ENCODE measurements around the gene APOL1.
A peak's percentile ranks its signal among the peaks of the same experiment; 100 is the strongest.
"Not testable (repeated sequence)": the region's sequence is repeated elsewhere in the genome, so short reads cannot be mapped to it uniquely, and the experiment has no call there.

APOL1 gene, protein sequence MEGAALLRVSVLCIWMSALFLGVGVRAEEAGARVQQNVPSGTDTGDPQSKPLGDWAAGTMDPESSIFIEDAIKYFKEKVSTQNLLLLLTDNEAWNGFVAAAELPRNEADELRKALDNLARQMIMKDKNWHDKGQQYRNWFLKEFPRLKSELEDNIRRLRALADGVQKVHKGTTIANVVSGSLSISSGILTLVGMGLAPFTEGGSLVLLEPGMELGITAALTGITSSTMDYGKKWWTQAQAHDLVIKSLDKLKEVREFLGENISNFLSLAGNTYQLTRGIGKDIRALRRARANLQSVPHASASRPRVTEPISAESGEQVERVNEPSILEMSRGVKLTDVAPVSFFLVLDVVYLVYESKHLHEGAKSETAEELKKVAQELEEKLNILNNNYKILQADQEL

DNA sequence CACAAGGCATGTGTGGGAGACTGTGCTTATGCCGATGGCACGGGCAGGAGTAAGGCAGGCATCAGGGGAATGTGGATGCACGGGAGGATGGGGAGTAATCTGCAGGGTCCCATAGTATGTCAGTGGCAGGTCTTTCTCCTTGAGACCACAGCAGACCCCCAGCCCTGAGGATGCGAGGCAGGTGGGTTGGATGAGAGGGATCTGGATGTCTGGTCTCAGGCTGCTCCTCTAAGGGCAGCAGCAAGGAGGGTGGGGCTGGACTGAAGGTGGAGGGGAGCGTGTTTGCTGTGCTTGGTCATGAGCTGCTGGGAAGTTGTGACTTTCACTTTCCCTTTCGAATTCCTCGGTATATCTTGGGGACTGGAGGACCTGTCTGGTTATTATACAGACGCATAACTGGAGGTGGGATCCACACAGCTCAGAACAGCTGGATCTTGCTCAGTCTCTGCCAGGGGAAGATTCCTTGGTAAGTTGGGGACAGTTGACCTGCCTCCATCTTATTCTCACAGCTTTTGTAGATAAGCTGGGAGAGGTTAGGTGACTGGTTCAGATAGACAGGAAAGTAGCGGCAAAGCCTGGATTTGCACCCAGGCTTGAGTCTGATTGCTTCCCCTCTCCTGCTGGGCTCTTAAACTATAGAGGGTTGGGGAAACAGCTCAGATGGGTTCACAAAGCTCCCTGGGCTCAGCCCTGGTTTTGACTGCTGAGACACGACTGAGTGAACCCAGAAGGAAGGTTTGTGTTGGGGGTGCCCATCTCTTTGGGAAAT lies at the start of gene APOL1:
TSS of gene APOL1 (plus strand) at position 380 of the 769 bp plus-strand sequence. CDS start 1,823 bp downstream, outside the sequence.
- no peak for DNase-seq

DNA sequence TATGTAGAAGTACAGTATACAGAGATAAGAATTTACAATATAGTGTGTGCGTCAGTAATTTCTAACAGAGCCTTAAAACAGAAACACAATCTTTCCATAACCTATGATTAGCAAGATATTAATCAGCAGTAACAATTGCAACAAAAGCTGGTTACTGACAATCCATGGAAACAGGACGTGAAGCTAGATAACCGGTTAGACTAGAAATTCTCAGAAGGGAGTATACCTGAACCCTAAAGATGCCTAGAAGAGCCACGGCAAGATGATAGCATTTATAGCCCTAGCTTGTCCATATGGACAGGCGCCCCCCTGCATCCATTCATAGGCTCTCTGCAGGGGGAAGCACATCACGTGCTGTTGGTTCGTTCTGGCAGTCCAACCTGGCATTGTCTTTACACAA lies 49.5 kb upstream of the APOL1 start:
- DNase-seq: not testable (repeated sequence)

DNA sequence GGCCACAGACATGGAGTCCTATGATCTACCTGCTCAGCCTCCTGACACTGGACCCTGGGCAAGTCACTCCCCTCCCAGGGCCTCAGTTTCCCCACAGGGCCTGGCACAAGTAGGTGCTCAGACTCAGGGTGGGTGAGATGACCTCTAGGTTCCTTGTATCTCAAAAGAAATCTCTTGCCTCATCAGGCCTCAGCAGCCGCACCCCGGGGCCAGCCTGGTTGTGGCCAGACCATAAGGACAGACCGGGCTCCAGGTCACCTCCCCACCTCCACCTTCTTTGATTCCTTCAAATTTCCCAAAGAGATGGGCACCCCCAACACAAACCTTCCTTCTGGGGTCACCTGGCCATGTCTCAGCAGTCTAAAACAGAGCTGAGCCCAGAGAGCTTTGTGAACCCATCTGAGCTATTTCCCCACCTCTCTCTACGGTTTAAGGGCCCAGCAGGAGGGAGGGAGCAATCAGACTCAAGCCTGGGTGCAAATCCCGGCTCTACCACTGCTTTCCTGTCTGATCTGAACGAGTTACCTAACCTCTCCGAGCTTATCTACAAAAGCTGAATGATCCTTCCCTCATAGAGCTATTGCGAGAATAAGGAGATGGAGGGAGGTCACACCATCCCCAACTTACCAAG lies 48.8 kb upstream of the APOL1 start:
- no peak for DNase-seq

DNA sequence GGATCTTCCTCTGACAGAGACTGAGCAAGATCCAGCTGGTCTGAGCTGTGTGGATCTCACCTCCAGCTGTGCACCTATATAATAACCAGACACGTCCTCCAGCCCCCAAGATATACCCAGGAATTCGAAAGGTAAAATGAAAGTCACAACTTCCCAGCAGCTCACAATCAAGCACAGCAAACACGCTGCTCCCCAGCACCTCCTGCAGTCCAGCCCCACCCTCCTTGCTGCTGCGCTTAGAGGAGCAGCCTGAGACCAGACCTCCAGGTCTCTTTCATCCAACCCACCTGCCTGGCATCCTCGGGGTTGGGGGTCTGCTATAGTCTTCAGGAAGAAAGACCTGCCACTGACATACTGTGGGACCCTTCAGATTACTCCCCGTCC lies 48.3 kb upstream of the APOL1 start:
- no peak for DNase-seq

DNA sequence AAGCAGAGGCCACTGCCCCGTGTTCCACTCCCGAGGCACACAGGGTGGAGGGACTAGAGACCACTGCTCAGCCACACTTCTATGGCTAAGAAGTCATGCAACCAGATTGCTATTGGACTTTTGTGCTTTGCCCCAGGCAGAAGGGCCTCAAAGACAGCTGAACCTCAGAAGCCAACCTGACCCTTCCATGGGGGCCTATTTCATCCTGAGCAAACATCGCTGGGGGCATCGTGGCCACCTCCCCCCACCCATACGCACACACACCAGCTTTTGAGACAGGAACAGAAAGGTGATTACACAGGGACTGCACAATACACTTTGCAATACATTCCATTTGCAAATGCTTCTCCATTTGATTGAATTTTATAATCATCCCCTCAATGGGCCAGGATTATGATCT lies 47.4 kb upstream of the APOL1 start:
- not testable (repeated sequence) for DNase-seq

DNA sequence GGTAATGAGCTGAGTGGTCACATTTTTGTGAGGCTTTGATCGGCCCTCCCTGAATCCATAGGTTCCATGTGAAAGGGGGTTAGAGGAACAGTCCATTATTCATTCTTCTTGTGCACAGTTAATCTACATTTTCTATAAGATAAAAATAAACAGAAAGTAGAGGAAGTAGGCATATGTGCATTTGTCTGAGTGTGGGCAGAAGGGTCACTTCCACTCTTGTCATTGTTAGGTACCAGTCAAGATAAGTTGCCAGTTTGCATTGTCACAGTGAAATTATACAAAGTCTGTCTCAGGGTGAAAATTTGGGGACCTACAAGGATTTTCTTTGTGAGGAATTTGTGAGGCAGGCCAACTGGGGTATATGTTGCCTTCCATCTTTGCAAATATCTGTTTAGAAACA lies 46.7 kb upstream of the APOL1 start:
- DNase-seq: no peak

DNA sequence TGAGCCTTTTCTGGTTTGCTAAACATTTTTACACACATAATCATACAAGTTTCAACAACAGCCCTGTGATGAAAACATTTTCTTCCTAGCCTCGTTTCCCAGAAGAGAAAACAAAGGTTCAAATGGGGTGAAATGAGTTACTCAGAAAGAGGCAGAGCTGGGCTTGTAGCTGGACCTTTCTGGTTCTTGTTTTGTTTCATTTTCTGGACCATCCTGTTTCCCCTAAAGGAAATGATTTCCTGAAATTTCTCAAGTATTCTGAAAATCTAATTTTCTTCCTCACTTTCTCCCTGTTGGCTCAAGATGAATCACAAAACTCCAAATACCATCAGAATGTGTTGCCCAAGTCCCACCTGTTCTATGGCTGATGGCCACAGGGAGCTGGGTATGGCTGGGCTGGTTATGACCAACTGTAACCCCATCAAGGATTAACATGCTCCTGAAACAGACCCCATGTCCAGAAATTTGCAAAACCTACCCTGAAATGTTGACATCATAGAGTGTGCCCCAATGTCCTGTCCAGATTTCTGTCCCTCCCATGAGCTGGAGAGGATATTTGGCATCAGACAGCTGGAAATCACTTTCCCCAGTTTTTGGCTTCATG lies 44.7 kb upstream of the APOL1 start:
- DNase-seq: no peak

DNA sequence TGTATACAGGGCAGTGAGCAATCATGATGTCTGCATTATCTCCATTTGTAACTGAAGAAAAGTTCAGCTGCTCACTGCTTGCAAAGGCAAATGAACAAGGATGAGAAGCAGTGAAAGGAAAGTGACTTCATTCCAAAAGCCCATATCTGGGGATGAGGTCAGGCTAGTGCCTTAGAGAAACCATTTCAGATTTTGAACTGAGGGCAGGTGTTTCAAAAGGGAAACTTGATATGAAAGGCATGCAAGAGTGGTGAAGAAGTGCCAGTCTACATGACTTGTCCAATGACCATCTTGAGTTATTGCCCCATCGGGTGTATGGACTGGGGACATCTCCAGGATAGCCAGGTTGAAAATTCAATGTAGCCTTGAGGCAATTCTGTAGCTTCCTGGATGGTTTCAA lies 44.0 kb upstream of the APOL1 start:
- no peak for DNase-seq

DNA sequence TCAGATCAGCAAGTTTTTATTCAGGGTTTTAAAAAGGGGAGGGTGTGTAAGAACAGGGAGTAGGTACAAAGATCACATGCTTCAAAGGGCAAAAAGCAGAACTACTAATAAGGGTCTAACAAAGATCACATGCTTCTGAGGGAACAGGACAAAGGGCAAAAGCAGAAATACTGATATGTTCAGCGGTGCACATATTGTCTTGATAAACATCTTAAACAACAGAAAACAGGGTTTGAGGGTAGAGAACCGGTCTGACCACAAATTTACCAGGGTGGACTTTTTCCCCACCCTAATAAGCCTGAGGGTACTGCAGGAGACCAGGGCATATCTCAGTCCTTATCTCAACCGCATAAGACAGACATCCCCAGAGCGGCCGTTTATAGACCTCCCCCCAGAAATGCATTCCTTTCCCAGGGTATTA lies 43.4 kb upstream of the APOL1 start:
- not testable (repeated sequence) for DNase-seq

DNA sequence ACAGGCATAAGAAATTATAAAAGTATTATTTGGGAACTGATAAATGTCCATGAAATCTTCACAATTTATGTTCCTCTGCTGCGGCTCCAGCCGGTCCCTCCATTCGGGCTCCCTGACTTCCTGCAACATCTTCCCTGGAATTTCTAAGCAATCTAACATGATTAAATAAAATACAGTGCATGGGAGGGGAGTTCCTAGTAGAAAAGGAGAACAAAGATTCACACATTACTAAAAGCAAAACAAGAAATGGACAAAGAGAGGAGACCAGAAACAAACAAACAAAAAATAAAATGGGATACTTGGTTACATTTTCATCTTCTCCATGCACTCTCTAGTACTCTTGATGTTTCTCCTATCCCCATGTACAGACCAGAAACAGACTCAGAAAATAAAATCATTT lies 42.7 kb upstream of the APOL1 start:
- DNase-seq: no peak

DNA sequence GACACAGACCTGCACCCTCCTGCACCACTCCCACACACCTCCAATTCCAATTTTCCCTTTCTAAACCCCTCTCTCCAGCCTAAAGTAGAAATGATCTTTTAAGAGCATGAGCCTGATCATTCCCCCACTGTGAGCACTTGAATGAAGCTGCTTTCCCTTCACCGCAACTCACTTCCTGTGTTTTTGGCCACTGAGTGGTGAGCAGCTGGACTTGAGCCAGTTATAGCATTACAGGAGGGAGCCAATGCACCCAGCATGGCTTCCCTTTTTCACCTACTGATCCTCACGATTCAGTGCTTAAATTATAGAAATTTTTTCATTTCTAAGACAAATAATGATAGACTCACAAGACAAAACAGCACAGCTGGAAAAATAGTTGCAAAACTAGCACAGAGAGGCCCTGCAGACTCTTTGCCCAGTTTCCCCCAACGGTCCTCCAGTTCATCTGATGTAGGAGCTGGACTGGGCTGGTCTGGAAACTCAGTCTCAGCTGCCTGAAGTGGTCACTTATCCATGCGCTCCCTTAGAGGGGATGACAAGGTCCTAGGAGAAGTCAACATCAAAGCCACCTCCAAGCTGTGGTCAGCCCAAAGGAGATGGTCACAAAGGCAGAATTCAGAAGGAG lies 41.6 kb upstream of the APOL1 start:
- DNase-seq: no peak

DNA sequence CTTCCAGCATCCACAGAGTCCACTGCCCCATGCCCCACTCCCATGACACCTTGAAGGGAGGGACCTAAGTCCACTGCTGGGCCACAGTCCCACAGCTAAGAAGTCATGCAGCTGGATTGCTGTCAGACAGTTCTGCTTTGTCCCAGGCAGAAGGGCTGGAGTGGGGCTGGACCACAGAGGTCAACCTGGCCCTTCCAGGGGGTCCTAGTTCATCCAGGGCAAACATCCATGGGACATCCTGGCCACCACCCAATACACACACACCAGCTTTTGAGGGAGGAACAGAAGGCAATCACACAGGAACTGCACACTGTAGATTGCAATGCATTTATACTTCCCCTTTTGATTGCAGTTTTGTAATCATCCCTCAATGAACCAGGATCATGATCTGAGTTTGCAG lies 40.0 kb upstream of the APOL1 start:
- no peak for DNase-seq

DNA sequence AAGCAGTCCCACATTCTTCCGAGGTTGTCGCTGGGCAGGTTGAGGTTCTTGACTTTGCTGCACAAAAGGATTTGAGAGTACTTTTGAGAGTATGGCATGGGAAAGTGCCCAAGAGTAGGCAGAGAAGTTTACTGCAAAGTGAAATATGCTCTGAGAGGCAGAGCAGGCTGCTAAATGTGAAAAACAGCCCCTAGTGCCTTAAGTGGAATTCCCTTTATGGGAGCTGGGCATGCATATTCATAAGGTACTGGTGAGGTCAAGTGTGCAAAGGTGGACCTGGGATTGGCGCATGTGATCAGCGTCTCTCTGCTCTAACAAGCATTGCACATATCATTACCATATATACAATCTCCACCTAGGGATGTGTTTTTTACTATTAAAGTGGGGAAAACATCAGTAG lies 39.3 kb upstream of the APOL1 start:
- DNase-seq: no peak

DNA sequence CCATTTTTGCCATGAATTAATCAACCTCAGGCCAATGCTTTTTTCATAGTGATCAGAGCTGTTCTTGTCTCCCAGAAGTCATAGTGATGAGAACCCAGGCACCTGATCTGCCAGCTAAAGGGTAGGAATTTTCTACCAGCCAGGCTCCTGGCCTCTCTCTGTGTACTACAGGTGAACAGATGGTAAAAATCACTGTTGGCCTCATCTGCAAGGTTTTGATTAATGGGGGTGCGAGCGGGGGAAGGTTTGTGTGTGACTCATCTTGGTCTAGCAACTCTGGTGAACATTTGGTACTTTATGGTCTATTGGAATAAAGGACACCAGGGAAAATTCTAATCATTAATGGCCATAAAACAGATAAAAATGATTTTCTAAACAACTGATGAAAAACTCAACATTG lies 37.0 kb upstream of the APOL1 start:
- peak; percentile 14 for DNase-seq

DNA sequence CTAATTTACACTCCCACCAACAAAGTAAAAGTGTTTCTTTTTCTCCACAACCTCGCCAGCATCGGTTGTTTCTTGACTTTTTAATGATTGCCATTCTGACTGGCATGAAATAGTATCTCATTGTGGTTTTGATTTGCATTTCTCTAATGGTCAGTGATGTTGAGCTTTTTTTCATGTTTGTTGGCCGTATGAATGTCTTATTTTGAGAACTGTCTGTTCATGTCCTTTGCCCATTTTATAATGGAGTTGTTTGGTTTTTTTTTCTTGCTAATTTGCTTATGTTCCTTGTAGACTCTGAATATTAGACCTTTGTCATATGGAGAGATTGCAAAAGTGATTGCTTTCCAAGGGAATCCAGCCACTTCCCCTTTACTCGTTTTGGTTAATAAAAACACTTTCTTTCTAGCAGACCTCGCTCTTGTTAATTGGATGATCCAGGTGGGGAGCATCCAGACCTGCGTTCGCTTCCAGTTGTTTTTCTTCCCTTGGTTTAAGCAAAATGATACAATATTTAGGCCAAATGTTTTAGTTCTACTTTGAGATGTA lies 34.2 kb upstream of the APOL1 start:
- no peak for DNase-seq

DNA sequence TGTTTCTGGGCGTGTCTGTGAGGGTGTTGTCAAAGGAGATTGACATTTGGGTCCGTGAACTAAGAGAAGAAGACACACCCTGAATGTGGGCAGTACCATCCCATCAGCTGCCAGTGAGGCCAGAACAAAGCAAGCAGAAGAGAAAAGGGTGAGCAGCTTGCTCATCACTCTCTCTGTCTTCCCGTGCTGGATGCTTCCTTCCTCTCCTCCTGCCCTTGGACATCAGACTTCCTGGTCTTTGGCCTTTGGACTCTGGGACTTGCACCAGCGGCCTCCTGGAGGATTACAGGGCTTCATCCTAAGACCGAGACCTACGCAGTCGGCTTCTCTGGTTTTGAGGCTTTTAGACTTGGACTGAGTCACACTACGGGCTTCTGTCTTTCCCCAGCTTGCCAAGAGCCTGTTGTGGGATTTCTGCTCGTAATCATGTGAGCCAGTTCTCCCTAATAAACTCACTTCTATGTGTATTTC lies 32.4 kb upstream of the APOL1 start:
- DNase-seq: peak; percentile 30

DNA sequence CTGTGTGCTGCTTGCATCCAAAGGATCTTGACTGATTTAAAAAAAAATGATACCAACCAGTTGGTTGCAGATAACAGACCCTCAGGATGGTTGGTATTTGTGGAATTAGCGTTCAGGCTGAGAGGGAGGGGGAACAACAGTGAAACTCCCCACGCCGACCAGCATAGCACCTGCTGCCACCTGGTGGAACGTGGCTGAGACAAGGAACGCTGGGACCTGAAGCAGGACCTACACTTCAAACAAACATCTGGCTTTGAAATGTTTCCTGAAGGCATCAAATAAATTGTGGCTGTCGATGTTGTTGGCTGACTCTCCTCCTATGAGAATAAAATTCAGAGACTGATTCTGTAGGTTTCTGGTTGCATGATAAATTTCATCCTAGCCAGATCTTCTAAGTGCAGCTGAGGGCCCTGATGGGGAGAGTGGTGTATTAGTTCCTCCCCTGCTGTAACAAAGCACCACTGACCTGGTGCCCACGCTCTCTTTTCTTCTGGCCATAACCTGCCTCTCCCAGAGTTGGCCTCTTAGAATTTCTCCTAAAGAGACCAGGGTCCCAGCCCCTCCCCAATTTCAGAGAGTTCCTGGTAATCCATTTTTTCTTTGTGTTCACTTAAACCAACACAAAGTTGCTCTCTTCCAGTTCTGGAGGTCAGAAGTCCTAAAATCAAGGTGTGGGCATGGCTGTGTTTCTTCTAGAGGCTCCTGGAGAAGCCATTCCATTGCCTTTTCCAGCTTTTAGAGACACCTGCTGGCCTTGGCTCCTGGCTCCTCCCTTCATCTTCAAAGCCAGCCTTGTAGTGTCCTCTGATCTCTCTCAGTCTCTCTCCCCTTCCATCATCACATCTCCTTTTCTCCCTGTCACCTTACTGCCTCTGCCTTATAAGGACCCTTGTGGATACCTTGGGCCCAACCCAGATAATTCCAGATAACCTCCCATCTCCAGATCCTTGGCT lies 30.9 kb upstream of the APOL1 start:
- peak; percentile 12 for DNase-seq

DNA sequence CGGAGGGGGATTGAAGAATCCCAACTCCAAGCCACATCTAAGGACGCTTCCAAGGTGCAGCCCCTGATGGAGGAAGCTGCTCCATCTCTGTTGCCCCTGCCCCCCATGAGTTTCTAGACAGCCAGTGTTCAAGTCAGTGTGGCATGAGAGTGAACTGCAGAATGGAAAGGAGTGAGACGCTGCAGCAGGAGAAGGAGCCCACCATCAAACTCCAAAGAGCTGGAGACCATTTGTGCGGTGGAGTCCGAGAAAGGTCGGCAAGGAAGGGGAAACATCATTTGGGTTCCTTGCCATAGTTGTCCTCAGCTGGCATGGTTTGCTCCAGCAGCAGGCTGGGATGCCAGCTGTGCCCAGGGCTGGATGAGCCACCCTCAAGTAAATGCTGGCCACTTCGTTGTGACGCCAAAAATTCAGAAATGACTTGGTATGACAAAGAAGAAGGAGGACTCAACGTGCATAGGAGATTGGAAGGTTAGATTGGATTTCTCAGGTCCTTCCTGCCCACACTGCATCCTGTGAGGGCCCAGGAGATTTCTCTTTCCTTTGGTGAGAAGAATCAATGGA lies 30.0 kb upstream of the APOL1 start:
- no peak for DNase-seq

DNA sequence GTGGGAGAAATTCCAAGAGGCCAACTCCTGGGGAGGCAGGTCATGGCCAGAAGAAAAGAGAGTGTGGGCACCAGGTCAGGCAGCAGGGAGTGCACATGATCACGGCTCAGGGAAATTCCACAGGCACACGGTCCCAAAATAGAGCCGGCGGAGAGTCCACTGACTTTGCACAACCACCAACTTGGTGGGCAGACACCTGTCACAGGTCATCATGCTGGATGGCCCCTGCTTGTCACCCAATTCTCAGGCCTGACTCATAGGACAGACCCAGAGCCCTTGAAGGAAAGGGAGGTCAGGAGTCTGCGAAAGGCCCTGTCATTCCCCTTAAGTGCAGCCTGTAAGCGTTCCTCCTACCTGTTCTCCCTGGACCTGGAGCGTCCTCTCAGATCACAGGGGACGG lies 29.4 kb upstream of the APOL1 start:
- no peak for DNase-seq

DNA sequence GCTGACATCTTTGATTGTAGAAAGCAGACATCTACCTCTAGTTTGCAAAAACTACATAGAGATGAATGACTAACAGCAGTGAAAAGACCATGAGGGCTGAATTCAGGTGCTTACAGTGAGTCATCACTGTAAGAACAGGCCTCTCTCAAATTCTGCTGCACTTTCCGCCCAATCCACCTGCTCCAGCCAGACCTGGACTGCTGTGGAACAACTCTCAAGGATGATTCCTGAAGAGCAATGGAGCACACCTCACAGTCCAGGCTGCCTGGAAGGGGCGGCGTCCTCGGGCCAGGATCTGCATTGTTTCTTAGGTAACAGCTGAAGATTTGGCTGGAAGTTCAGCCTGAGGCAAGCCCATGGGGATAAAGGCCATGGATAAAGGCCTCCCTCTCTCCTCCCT lies 28.7 kb upstream of the APOL1 start:
- no peak for DNase-seq

DNA sequence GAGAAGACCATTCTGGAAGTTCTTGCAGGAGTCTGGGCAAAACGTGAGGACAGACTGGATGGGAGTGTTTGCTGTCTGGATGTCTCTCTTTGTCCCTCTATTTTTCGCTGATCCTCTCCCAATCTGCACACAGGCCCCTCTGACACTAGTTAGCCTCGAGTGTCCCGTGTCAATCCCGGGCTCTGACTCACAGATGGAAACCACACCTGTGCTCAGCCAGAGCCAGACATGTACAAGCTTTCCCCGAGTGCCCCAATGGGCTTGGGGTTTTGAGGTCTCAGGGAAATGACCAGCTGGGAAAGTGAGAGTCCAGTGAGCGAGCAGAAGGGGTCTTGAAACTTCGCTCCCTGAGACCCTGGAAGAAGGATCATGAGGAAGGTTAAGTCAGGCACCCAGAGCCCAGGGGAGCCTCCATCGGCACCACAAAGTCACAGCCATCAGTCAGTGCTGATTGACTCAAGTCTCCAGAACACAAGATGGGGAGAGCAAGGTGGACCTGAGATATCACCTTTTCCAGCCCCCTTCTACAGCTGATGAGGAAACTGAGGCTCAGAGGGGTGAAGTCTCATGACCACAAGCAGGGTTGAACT lies 27.5 kb upstream of the APOL1 start:
- DNase-seq: no peak

Data from NCI-H1694 treated with DMSO at 0.1 percent for 48 hours (cell line).